MM.1S (cell line): ENCODE measurements around the gene ARPC5.

Experiments
- EZH2 ChIP-seq: fragments of 300-600 bp; sonication (generic); optimal IDR thresholded peaks from 2 replicates; pipeline ENCODE3; 2017; ENCODE audit warnings: low read depth, mild to moderate bottlenecking, antibody characterized with exemption, low read length, mixed read lengths
- EZH2phosphoT487 ChIP-seq: fragments of 300-600 bp; sonication (generic); IDR thresholded peaks from 2 replicates; pipeline ENCODE4 v1.6.1; 2018; ENCODE audit warnings: antibody characterized with exemption, low read length
- TF ChIP-seq, protein P1 (sequence below): fragments of 300-600 bp; sonication (generic); IDR thresholded peaks from 2 replicates; pipeline ENCODE4 v1.5.1; 2016; ENCODE audit warnings: antibody characterized with exemption, low read length, mixed read lengths

DNA sequence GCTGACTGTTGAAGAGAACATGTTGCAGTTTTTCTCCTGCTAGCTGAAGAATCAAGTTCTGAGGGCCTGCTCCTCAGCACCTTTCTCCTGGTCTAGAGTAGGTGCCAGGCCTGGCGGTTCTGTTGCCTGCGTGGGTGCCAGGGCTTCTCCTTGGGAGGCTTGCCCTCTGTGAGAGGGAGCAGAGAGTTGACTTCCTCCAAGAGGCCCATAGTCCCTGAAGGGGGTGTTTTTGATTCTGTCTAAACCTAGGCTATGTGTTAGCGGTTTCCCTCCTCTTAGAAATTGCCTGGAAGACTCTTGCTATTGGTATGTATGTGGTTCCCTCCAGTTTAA is 17.8 kb upstream of the ARPC5 start:
- no peak for TF ChIP-seq EZH2phosphoT487
- TF ChIP-seq EZH2, result no peak
- TF ChIP-seq, protein P1, sequence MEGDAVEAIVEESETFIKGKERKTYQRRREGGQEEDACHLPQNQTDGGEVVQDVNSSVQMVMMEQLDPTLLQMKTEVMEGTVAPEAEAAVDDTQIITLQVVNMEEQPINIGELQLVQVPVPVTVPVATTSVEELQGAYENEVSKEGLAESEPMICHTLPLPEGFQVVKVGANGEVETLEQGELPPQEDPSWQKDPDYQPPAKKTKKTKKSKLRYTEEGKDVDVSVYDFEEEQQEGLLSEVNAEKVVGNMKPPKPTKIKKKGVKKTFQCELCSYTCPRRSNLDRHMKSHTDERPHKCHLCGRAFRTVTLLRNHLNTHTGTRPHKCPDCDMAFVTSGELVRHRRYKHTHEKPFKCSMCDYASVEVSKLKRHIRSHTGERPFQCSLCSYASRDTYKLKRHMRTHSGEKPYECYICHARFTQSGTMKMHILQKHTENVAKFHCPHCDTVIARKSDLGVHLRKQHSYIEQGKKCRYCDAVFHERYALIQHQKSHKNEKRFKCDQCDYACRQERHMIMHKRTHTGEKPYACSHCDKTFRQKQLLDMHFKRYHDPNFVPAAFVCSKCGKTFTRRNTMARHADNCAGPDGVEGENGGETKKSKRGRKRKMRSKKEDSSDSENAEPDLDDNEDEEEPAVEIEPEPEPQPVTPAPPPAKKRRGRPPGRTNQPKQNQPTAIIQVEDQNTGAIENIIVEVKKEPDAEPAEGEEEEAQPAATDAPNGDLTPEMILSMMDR, result no peak
